ENCODE measurements around the gene SSH3. TPM values are rescaled to one million over a fixed set of nuclear protein-coding genes. Genes with fewer than 3 reads are reported as not detected.

The SSH3 gene
- total RNA-seq, 1 experiment from 2014 or later = 38.0 TPM

- intact Hi-C loops (cut with micrococcal nuclease) = no loop called here
- CTCF ChIA-PET = interaction anchor here (0.7 to 1.5 kb wide), 2 partner anchors 47 to 1009 kb away, joined by 4 to 5 read pairs; no protein-coding TSS in a partner anchor
- TF ChIP-seq CTCF (IDR thresholded peaks at IDR 0.05; ENCODE audit: unreplicated experiment) = no peak
- H3K36me3 Mint-ChIP-seq (ENCODE audit: insufficient read depth, unreplicated experiment) = no peaks in the 10 kb centered on the region
- BruUV-seq (replicated peaks) = no TSS peak
- no peak overlapping the region for H3K4me3 Mint-ChIP-seq (ENCODE audit: unreplicated experiment)
- no peak for DNase-seq (ENCODE audit: unreplicated experiment)
- no peaks in the 10 kb centered on the region for H3K27me3 Mint-ChIP-seq (ENCODE audit: insufficient read depth, unreplicated experiment)
- H3K27ac Mint-ChIP-seq (ENCODE audit: low read depth, unreplicated experiment) = no peak overlapping the region
- POLR2A ChIA-PET = interaction anchor here (0.6 to 1.5 kb wide), 3 partner anchors 9 to 48 kb away, joined by 3 to 4 read pairs (median 3); no protein-coding TSS in a partner anchor
- no peaks in the 10 kb centered on the region for H3K9me3 Mint-ChIP-seq (ENCODE audit: unreplicated experiment)
- peaks cover 21% of the 10 kb centered on the region for H3K4me1 Mint-ChIP-seq (ENCODE audit: insufficient read depth, unreplicated experiment)
Measured at GRCh38 chr11:67268962-67269268, 34.4 kb upstream of the SSH3 start.

- no TSS peak for BruUV-seq (replicated peaks)
- POLR2A ChIA-PET = interaction anchor here (1.1 to 1.5 kb wide), 2 partner anchors 8 to 48 kb away, joined by 3 to 4 read pairs; no protein-coding TSS in a partner anchor
- Mint-ChIP-seq H3K27me3 (ENCODE audit: insufficient read depth, unreplicated experiment) (no peaks in the 10 kb centered on the region), H3K4me3 (ENCODE audit: unreplicated experiment) (no peak overlapping the region), H3K4me1 (ENCODE audit: insufficient read depth, unreplicated experiment) (peaks cover 14% of the 10 kb centered on the region), H3K27ac (ENCODE audit: low read depth, unreplicated experiment) (peak overlapping the region; percentile 87), H3K9me3 (ENCODE audit: unreplicated experiment) (no peaks in the 10 kb centered on the region), H3K36me3 (ENCODE audit: insufficient read depth, unreplicated experiment) (peaks cover 6% of the 10 kb centered on the region)
- intact Hi-C loops (cut with micrococcal nuclease) = no loop called here
- no peak for DNase-seq (ENCODE audit: unreplicated experiment)
- CTCF ChIA-PET = interaction anchor here (0.7 to 2.7 kb wide), 4 partner anchors 8 to 1008 kb away, joined by 4 to 10 read pairs (median 6); no protein-coding TSS in a partner anchor
- no peak for TF ChIP-seq CTCF (IDR thresholded peaks at IDR 0.05; ENCODE audit: unreplicated experiment)
Measured at GRCh38 chr11:67269401-67270255, 33.7 kb upstream of the SSH3 start.

- no peak for TF ChIP-seq CTCF (IDR thresholded peaks at IDR 0.05; ENCODE audit: unreplicated experiment)
- no peak overlapping the region for H3K4me3 Mint-ChIP-seq (ENCODE audit: unreplicated experiment)
- H3K9me3 Mint-ChIP-seq (ENCODE audit: unreplicated experiment) = no peaks in the 10 kb centered on the region
- ChIA-PET CTCF (interaction anchor here (0.6 to 2.7 kb wide), 5 partner anchors 8 to 1223 kb away, joined by 3 to 10 read pairs (median 4); no protein-coding TSS in a partner anchor), POLR2A (interaction anchor here (1.5 to 2.5 kb wide), 2 partner anchors 18 to 47 kb away, joined by 4 to 7 read pairs; partner anchors contain the start of gene ANKRD13D)
- DNase-seq (ENCODE audit: unreplicated experiment) = no peak
- intact Hi-C loops (cut with micrococcal nuclease) = no loop called here
- no peaks in the 10 kb centered on the region for H3K27me3 Mint-ChIP-seq (ENCODE audit: insufficient read depth, unreplicated experiment)
- BruUV-seq (replicated peaks) = no TSS peak
- H3K27ac Mint-ChIP-seq (ENCODE audit: low read depth, unreplicated experiment) = peak overlapping the region; percentile 87
- H3K36me3 Mint-ChIP-seq (ENCODE audit: insufficient read depth, unreplicated experiment) = peaks cover 7% of the 10 kb centered on the region
- H3K4me1 Mint-ChIP-seq (ENCODE audit: insufficient read depth, unreplicated experiment) = peaks cover 7% of the 10 kb centered on the region
Measured at GRCh38 chr11:67270256-67271204, 32.8 kb upstream of the SSH3 start.

All from MCF 10A (cell line).